ENCODE measurements around the gene STAC3.

DNA sequence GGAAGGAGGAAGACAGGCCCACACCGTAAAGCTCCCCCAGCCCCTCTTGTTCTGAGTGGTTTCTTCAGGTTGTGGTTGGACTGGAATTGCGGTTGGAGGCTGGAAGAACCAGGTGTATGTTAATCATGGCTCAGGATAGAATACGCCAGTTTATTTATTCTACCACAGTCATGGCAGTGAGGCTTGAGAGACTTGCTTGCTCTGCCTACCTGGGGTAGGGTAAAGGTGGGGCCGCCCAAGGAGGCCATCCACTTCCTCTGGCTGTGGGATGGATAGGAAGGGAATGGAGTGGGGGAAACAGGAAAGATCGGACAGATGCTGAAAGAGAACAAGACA is 13.4 kb downstream of the STAC3 start:
- no peak for TF ChIP-seq JUND (CRISPR knock-in tag; IDR thresholded peaks at IDR 0.05)
- no peak for TF ChIP-seq SIN3A (IDR thresholded peaks at IDR 0.05; ENCODE audit: borderline replicate concordance, low read depth, low read length)
- no peak for TF ChIP-seq HNRNPUL1 (IDR thresholded peaks at IDR 0.05; ENCODE audit: low read depth, low read length)
- TF ChIP-seq, protein P1, sequence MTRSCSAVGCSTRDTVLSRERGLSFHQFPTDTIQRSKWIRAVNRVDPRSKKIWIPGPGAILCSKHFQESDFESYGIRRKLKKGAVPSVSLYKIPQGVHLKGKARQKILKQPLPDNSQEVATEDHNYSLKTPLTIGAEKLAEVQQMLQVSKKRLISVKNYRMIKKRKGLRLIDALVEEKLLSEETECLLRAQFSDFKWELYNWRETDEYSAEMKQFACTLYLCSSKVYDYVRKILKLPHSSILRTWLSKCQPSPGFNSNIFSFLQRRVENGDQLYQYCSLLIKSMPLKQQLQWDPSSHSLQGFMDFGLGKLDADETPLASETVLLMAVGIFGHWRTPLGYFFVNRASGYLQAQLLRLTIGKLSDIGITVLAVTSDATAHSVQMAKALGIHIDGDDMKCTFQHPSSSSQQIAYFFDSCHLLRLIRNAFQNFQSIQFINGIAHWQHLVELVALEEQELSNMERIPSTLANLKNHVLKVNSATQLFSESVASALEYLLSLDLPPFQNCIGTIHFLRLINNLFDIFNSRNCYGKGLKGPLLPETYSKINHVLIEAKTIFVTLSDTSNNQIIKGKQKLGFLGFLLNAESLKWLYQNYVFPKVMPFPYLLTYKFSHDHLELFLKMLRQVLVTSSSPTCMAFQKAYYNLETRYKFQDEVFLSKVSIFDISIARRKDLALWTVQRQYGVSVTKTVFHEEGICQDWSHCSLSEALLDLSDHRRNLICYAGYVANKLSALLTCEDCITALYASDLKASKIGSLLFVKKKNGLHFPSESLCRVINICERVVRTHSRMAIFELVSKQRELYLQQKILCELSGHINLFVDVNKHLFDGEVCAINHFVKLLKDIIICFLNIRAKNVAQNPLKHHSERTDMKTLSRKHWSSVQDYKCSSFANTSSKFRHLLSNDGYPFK (CRISPR knock-in tag; IDR thresholded peaks at IDR 0.05; ENCODE audit: borderline replicate concordance): no peak
- TF ChIP-seq, protein P2, sequence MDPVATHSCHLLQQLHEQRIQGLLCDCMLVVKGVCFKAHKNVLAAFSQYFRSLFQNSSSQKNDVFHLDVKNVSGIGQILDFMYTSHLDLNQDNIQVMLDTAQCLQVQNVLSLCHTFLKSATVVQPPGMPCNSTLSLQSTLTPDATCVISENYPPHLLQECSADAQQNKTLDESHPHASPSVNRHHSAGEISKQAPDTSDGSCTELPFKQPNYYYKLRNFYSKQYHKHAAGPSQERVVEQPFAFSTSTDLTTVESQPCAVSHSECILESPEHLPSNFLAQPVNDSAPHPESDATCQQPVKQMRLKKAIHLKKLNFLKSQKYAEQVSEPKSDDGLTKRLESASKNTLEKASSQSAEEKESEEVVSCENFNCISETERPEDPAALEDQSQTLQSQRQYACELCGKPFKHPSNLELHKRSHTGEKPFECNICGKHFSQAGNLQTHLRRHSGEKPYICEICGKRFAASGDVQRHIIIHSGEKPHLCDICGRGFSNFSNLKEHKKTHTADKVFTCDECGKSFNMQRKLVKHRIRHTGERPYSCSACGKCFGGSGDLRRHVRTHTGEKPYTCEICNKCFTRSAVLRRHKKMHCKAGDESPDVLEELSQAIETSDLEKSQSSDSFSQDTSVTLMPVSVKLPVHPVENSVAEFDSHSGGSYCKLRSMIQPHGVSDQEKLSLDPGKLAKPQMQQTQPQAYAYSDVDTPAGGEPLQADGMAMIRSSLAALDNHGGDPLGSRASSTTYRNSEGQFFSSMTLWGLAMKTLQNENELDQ (CRISPR knock-in tag; IDR thresholded peaks at IDR 0.05; ENCODE audit: borderline replicate concordance): no peak
- TF ChIP-seq ZNF558 (CRISPR knock-in tag; IDR thresholded peaks at IDR 0.05; ENCODE audit: borderline replicate concordance): no peak
- no peak for TF ChIP-seq NR2F6 (IDR thresholded peaks at IDR 0.05)
- no peak for TF ChIP-seq NR2F6 (CRISPR knock-in tag; IDR thresholded peaks at IDR 0.05)
- TF ChIP-seq, protein P3, sequence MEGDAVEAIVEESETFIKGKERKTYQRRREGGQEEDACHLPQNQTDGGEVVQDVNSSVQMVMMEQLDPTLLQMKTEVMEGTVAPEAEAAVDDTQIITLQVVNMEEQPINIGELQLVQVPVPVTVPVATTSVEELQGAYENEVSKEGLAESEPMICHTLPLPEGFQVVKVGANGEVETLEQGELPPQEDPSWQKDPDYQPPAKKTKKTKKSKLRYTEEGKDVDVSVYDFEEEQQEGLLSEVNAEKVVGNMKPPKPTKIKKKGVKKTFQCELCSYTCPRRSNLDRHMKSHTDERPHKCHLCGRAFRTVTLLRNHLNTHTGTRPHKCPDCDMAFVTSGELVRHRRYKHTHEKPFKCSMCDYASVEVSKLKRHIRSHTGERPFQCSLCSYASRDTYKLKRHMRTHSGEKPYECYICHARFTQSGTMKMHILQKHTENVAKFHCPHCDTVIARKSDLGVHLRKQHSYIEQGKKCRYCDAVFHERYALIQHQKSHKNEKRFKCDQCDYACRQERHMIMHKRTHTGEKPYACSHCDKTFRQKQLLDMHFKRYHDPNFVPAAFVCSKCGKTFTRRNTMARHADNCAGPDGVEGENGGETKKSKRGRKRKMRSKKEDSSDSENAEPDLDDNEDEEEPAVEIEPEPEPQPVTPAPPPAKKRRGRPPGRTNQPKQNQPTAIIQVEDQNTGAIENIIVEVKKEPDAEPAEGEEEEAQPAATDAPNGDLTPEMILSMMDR (CRISPR knock-in tag; IDR thresholded peaks at IDR 0.05): no peak
- no peak for TF ChIP-seq NR3C1 (CRISPR knock-in tag; IDR thresholded peaks at IDR 0.05)
